ENCODE measurements around the gene SPAG5.

Gene SPAG5

GRCh38 chr17:28573521-28573920 is 25.3 kb downstream of the SPAG5 start:
- DNase-seq = no peak

- DNase-seq = no peak
These were observed 25.8 kb downstream of the SPAG5 start for GRCh38 chr17:28573040-28573380.

- DNase-seq = no peak
These were observed 26.4 kb downstream of the SPAG5 start for GRCh38 chr17:28572259-28573039.

- DNase-seq = peak; percentile 72
These were observed 27.3 kb downstream of the SPAG5 start, which contains the start of gene PIGS for GRCh38 chr17:28571361-28572122. TSS of gene PIGS (minus strand) at chr17:28571524. CDS start at chr17:28571496, 28 bp downstream.

GRCh38 chr17:28570716-28571360 is 28.0 kb downstream of the SPAG5 start:
- peak; percentile 64 for DNase-seq

- DNase-seq = no peak
These were observed 29.4 kb downstream of the SPAG5 start for GRCh38 chr17:28569446-28569845.

GRCh38 chr17:28567604-28568003 is 31.2 kb downstream of the SPAG5 start:
- DNase-seq = no peak

- no peak for DNase-seq
These were observed 35.4 kb downstream of the SPAG5 start for GRCh38 chr17:28563475-28563874.

GRCh38 chr17:28555022-28555421 is 43.8 kb downstream of the SPAG5 start:
- DNase-seq = no peak

GRCh38 chr17:28554565-28554964 is 44.3 kb downstream of the SPAG5 start:
- no peak for DNase-seq

- DNase-seq = no peak
These were observed 45.8 kb downstream of the SPAG5 start for GRCh38 chr17:28553000-28553505.

GRCh38 chr17:28552176-28552999 is 46.4 kb downstream of the SPAG5 start, which contains the start of gene UNC119:
TSS of gene UNC119 (minus strand) at chr17:28552624. CDS start at chr17:28552557, 67 bp downstream.
- peak; percentile 92 for DNase-seq

- DNase-seq = peak; percentile 75
These were observed 47.2 kb downstream of the SPAG5 start for GRCh38 chr17:28551421-28552175.

- DNase-seq = no peak
These were observed 48.0 kb downstream of the SPAG5 start for GRCh38 chr17:28550858-28551257.

GRCh38 chr17:28549236-28550132 is 49.3 kb downstream of the SPAG5 start:
- DNase-seq = no peak

GRCh38 chr17:28548417-28549130 is 50.3 kb downstream of the SPAG5 start:
- no peak for DNase-seq

GRCh38 chr17:28547623-28548416 is 51.0 kb downstream of the SPAG5 start:
- peak; percentile 54 for DNase-seq

- DNase-seq = no peak
These were observed 51.7 kb downstream of the SPAG5 start for GRCh38 chr17:28547096-28547622.

Measured in right kidney (tissue), 1 donor.